HG03039 (cell line): ENCODE measurements around the gene TOM1L2.

Source experiments
- ATAC-seq: cut with Tn5 transposase; IDR thresholded peaks from one replicate; pipeline ENCODE4 v1.9.1; 2021; ENCODE audit warnings: mild to moderate bottlenecking, moderate library complexity; ENCODE audit not compliant: unreplicated experiment

TOM1L2 gene

DNA sequence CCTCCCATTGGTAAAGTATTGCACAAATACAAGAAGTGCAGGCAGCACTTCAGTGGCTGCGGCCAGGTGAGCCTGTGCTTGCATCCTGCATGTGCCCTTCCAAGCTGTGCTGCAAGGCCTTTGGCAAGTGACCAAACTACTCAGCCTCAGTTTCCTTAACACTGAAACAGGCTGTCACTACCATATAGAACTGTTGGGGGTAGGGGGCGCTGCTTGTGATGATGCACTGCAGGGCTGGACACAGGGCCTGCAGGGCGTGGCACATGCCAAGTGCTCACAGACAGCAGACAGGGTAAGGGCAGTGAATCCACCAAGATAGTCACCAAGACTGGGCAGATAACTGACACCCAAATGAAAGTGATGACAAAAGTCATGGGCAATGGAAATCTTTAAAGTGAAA, 69.8 kb downstream of the TOM1L2 start:
- no peak for ATAC-seq

DNA sequence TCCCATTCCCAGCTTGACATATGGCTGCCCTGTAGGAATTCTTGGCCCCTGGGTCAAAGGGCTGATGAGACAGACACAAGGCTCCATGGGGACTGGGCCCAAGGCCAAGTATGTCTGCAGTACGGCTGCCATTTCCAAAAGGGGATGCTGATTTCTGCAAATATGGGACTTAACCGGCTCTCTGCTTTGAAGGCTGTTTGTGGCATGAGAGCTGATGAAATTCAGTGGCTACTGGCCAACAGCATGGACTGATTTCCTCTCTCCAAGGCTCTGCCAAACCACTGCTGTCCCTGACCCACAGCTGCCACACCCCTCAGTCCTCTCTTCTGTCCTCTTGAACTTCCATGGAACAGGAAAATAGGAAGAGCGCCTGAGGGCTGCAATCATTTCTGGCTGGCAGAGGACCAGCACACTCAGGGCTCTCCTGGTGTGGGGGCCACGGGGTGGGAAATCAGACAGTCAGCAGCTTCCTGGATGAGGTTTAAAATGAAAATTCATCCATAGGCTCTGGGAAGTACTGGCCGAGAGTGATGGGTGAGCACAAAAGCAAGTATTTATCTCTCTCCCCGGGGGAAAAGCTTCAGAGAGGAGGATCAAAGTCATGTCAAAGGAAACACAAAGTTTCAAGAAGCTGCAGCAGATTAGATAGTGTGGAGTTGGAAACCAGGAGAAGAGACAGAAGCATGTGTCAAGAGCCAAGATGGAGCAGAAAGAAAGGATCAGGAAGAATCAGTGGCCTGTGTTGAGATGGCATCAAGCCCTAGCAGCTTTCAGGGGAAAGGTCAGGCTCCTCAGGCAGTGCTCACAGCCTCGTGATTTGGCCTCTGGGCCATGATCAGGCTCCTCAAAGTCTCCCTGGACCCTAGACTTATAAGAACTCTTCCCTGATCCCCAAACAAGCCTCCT, 71.3 kb downstream of the TOM1L2 start:
- no peak for ATAC-seq

DNA sequence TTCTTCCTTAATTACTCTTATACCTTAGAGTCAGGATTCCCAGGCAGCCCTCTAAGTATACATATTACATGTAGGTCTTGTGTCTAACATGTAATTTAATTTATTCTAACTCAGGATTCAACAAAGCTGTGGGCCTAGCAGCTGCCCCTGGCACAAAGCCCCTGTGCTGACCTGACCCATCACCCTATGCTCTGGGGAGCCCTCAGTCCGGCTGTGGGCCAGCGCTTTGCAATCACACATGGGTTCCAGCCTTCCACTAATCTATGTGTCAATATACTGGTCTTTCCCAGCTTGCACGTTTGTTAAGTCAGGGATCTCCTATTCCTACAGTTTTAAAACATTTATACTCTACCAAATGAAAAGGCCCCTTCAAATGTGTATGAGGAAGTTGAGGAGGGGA, 72.7 kb downstream of the TOM1L2 start:
- ATAC-seq: no peak

DNA sequence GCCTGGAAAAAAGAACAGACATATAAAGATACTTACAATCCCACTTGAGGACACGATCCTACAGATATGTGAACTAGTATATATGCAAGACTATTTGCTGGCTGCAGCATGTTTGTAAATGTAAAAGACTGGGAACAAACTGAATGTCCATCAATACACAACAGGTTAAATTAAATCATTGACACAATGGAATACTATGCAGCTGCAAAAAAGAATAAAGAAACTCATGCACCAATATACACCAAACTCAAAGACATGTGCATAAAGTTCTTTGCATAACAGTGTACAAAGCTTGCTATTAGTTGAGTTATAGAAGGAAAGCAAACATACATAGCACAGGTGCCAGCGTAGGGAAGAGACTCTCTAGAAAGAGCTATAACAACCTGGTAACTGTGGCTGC, 73.5 kb downstream of the TOM1L2 start:
- ATAC-seq: no peak

DNA sequence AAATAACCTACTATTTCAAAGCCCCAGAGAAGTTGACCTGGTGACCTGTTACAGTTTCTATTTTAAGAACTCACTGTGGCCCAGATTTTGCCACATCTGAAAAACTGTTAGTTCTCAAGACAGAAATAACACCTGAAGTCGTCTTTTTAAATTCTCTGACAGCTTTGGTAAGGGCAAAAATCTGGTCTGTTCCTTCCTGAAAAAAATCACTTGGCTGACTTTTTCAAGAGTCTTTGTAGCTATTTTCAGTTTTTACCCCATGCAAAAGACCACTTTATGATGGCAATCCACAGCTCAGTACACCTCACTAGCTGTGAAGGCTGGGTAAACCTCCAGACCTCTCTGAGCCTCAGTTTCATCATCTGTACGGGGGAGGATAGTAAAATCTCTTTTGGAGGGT, 74.8 kb downstream of the TOM1L2 start:
- ATAC-seq: no peak

DNA sequence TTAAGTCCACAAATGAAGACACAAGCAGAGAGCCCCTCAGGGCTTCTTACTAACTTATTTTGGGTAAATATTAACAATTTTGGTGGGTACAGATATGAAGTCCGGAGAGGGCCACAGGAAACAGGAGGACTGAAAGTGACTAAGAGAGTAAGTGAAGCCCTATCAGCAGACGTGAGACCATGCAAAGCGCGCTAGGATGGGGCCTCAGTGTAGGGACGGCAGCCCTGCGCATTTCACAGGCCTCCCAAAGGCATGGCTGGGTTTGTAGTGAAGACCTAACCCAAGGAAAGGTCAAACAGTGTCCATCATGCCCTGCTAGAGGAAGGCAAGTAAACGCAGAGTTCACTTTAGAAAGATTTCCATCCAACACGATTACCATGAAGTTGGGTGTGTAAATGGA, 75.5 kb downstream of the TOM1L2 start:
- no peak for ATAC-seq

DNA sequence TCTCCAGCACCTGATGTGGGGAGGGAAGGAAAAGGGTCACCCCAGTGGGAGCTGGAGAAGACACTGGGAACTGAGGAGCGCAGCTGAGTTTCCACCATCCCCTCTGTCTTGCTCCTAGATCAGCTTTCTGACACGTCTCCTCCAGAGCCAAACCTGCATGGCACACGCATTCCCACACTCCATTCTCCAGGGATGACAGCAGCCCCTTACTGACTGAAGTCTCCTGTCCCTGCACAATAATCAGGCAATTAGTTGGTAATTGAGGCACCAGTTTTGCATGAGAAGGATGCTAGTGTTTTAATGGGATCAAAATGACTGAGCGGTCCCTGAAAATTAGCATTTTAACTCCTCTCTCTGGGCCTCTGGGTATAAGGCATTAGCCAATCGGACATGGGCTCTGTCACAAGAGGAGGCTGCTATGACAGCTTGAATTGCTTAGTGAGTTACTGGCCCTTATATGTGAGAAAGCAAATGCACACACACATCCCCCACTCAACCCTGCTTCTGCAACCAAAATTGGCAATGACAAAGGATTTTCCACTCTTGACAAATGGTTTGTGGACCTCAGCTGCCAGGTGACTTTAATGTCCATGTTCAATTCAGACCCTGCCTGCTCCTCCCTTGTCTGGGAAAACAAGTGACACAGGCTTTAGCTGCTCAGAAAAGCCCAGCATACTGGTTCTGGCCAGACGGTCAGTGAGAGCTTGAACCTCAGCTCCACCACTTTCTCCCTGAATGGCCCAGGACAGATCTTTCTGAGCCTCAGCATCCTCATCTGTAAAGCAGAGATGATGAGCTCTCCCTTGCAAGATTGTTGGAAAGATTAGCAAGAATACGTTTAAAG, 78.2 kb downstream of the TOM1L2 start:
- no peak for ATAC-seq

DNA sequence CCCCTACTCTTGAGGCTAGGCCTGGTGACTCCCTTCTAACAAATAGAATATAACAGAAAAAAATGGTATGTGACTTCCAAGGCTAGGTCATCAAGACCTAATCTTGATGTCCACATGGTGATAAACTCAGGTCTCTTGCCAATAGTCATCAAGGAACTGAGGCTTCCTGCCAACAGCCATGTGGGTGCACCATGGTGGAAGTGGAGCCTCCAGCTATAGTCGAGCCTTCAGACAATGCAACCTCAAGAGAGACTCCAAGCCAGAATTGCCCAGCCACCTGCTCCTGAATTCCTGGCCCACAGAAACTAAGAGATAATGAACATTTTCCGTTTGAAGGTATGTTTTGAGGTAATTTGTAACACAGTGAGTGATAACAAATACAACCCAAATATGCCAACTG, 79.5 kb downstream of the TOM1L2 start:
- ATAC-seq: no peak

DNA sequence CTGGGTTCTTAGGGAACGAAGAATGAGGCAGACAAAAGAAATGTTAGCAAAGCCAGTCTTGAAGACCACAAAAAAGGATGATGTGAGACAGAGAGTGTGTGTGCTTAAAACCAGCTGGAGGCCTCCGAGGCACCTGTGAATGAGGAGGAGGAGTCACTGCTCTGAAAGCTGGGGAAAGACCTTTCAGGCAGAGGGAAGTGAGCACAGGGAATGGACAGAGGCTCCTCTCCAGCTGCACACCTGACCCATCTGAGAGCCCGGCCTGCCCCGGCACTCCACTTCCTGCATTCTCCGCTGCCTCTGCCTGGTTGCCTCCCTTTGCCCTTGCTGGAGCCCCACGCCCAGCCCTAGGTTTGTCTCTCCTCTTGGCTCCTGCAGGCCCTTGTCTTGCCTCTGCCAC, 80.2 kb downstream of the TOM1L2 start:
- no peak for ATAC-seq

DNA sequence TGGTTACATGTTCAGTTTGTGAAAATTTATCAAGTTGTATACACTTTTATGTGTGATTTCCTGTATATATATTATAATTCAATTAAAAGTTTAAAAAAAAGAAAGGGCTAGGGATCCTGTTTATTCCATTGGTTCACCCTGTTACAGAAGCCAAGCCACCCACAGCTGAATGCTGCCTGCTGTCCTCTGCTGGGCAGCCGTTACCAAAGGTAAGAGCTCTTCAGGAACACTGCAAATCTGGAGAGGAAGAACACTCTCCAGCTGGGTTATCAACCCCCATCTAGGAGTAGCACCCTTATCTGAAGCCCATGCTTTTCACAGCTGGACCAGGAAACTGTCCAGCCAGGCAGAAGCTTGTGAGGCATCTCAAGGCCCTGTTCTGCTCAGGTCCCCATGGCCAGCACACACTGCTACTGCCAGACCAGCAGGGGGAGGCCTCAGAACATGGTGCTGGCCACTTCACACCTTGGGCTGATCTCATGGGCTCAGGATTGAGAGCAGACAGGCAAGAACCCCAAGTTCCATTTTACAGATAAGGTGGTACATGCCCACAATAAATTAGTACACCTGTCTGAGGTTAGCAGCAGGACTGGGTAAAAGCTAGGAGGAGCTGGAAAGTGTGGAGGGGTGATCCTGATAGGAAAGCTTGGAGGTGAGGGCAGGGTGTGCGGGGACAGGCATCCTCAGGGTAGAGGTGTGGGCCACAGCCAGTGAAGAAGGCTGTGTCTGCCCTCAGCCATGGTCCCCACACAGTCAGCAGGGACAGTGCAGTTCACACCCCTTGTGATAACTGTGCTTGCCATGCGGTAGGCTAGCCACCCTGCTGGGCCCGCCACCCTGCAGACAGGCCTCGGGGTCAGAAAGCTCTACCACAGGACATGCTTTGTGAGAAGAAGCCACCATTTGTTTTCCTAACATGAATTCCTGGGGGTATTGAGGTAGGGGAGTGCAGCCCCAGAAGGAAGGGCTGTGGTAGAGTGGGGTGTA, 81.1 kb downstream of the TOM1L2 start:
- ATAC-seq: no peak

DNA sequence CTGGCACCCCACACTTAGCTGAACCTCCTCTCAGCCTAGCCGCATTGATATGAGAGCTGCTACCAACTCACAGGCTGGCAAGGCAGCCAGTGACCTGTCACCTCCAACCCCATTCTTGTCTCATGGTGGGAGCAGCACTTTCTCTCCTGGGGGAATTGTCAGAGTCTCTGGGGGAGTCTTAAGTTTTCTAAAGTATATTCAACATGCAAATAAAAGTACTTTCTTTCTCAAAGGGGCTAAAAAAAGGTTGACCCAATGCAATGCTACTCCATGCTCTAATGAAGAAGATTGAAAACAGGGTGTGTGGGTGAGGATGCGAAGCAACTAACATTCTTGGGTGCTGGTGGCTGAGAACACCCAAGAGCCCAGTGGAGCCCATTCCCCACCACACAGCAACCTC, 82.3 kb downstream of the TOM1L2 start:
- no peak for ATAC-seq

DNA sequence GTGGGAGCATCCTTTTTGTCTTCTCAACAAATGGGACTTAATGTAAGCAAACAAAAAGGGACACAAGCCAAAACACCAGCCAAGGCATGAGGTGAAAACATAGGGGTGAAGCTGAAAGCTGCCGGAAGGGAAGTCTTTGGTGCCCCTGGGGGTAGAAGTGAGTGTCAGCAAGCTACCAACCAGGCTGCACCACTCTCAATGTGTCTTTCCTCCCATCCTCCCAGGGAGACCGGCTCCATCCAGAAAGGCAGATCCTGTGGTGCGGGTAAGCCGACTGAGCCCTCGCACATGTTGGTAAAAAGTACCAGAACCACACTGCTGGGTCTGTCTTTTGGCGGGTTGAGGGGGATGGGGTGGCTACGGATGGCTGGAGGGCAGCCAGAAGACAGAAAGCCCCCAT, 83.4 kb downstream of the TOM1L2 start:
- ATAC-seq: no peak

DNA sequence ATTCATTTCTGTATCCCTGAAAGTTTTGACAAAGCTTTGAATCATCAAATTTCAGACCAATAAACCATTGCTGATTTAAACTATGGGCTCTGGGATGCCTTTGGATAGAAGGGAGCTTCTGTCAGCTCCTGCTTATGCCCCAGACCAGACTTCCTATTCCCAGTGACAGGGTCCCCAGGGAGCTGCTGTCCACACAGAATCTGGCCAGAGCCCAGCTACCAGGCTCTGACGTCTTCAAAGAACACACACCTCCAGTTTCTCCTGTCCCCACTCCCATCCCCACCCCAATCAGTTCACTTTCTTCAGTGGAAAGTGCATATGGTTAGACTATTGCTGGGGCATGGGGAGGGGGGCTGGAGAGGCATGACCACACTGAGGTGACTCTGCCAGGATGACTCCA, 83.8 kb downstream of the TOM1L2 start:
- ATAC-seq: no peak

DNA sequence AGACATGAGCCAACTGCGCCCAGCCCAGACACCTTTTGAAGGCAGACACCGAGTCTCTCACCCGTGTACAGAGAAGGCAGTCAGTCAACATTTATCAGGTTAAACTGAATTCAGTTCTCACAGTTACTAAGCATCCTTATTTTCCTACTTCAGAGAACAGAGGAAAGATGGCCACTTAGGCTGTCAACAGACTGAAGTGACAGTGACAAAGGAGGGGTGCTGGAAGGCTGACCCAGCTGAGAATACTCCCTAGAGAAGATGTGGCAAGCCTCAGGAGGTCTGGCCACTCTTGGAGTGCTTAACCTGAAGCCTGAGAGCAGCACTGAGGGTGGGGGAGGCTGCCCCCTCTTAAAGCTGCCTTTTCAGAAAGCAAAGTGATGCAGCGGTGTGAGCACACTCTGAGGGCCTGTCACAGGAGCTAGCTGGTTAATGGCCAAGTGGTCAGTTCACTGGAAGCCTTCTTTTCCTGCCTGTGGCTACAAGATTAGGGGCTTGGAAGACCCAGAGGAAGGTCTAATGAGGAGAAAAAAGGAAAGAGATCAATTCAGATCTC, 84.4 kb downstream of the TOM1L2 start:
- no peak for ATAC-seq

DNA sequence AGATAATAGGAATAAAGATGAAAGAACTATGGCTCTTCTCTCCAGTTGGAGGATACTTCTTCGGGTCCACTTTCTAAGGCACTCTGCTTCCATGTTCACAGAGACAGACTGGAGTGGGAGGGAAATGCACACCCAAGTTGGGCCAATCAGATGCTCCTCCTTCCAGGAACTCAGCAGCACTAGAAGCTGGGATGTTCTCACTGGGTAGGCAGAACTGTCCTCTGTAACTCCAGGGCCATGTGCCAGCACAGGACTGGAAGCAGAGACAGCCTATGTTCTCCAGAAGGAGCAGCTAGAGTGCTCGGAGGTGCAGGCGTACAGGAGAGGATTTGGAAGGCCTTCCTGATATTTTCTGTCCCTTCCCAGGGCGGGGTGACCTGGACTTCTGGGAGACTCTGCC, 85.5 kb downstream of the TOM1L2 start:
- ATAC-seq: no peak

DNA sequence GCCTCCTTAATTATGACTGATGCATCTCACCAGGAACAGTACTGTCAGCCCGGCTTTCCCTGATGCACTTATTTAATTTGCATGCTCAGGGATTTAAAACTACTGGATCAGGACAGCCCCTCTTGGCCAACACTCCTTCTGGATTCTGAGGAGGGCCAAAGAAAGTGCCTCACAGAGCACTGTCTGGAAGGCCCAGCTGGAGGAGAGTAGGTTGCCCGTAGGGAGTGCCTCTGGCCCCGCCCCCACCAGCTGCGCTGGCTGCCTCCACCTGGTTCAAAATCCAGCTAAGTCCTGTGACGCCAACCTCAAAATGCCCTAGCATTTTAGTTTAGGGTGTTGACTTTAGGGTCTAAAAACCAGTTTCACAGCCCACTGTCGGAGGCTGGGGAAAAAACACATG, 86.0 kb downstream of the TOM1L2 start:
- no peak for ATAC-seq

DNA sequence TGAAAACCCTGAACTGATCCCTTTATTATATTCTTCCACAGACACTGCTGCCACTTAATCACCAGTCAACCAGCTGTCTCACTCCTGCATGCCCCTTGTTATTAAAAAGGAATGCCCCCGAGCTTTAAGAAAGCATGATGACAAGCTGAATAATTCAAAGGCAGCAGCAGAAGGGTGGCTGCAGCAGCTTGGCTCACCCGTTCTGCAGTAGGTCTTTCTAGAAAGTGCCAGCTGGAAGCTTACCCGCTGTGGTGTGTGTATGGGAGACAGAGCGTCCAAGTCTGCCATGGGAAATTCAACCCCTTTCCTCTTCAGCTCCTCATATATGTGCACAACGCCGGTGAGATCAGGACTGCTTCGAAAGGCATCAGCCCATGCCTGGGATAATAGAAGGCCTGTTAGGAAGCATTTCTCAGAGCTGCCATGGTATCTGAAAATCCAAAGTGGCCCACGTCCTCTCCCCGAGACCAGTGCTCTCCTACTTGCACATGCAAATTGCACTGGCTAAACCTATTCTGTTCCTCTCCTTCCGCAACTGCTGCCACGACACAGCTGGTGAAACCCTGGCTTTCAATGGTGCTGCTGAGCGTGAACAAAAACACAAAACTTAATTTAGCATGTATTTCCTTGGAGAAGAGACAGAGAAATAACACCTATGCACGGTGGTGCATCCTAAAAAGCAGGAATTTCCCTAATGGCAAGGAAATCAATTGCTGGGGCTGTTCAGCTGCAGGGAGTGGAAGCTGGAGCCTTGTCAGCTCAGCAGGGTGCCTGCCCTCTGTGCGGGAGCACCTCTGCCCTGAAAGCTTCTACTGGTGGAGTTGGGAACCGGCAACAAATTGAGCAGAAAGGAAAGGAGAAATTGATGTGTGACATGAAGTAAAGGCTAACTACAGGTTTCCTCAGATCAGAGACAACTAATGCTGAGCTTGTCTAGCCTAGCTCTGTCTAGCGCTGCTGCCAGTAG, 87.5 kb downstream of the TOM1L2 start:
- no peak for ATAC-seq

DNA sequence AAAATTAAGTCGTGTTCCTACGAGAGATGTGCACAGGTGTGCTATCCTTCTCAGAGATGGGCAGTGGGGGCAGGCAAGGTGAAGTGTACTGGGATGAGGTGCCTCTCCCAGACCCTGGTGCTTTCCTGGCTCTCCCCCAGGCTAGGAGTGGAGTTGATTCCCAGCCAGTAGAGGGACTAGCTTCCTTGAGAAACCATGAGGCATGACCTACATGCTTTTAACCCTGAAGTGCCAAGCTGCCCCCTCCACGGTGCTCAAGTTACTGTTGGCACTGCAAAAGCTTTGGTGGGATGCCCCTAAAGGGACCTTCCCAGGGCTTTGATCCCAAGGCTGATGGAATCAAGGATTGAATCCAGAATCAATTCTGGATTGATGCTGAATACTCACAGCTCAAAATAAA, 88.4 kb downstream of the TOM1L2 start:
- no peak for ATAC-seq

DNA sequence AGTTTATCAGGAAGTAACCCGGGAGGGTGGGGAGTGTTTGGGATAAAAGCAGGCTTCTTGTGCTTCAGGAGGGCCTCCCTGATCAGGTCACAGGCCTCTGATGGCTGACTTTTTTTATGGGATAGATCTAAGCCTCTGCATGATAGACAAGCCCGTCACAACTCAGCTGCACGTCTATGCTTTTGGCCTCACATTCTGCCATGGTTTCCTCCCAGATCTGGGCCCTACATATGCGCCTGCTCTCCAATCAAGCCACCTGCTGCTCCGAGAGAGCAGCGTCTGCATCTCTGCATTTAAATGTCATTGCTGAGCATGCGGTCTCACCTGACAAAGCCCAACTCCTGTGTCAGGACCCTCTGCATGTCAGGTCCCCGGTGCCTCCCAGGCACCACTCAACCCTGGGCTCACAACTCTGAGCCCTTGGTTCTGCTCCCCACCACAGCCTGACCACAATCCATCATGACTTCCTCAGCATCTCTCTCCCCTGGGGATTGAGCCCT, 90.1 kb downstream of the TOM1L2 start:
- ATAC-seq: no peak
